WTC11 (cell line): ENCODE results near the gene BCAR3. TPM values are rescaled to one million over a fixed set of nuclear protein-coding genes. Genes with fewer than 3 reads are reported as not detected.

ENCODE experiments used
- ATAC-seq: fragments of 200-7000 bp; cut with Tn5 transposase; 2 replicates; pipeline ENCODE4 v1.10.0; 2021; ENCODE audit warnings: mild to moderate bottlenecking, moderate library complexity
- CTCF ChIA-PET: fragments of 300-600 bp; sonication (Branson Sonifier 250); formaldehyde crosslinking; loops from one replicate; lab custom pipeline; 2021; ENCODE audit warnings: antibody characterized with exemption; lab: Charles Lee
- POLR2A ChIA-PET: fragments of 350-600 bp; sonication (Branson Sonifier 250); formaldehyde crosslinking; loops from one replicate; lab custom pipeline; 2021; ENCODE audit warnings: antibody characterized with exemption; lab: Charles Lee
- DNase-seq: peaks from one replicate; pipeline ENCODE4 v3.0.0; 2021; ENCODE audit warnings: low spot score
- H3K27ac Mint-ChIP-seq: 2 replicates; pipeline ENCODE4 v1.8.0; 2021; ENCODE audit warnings: mixed read lengths
- H3K27me3 Mint-ChIP-seq: 2 replicates; pipeline ENCODE4 v1.8.0; 2021; ENCODE audit warnings: low read depth, mild to moderate bottlenecking, moderate library complexity, mixed read lengths
- H3K36me3 Mint-ChIP-seq: 2 replicates; pipeline ENCODE4 v1.8.0; 2021; ENCODE audit warnings: mixed read lengths
- H3K4me1 Mint-ChIP-seq: 2 replicates; pipeline ENCODE4 v1.8.0; 2022; ENCODE audit warnings: mixed read lengths
- H3K4me3 Mint-ChIP-seq: 2 replicates; pipeline ENCODE4 v1.8.0; 2021; ENCODE audit warnings: mild to moderate bottlenecking, moderate library complexity, mixed read lengths
- H3K9me3 Mint-ChIP-seq: 2 replicates; pipeline ENCODE4 v1.8.0; 2021; ENCODE audit warnings: mixed read lengths
- CREM ChIP-seq: sonication (generic); formaldehyde crosslinking; IDR thresholded peaks from 2 replicates; pipeline ENCODE4 v1.8.1; 2022; ENCODE audit warnings: mild to moderate bottlenecking, missing genetic modification reagents, moderate library complexity
- ELF4 ChIP-seq: sonication (generic); formaldehyde crosslinking; IDR thresholded peaks from 2 replicates; pipeline ENCODE4 v1.8.1; 2022; ENCODE audit warnings: low read depth, mild to moderate bottlenecking, moderate library complexity, missing genetic modification reagents
- FOXJ3 ChIP-seq: sonication (generic); formaldehyde crosslinking; IDR thresholded peaks from 2 replicates; pipeline ENCODE4 v1.9.0; 2021; ENCODE audit warnings: missing genetic modification reagents, mild to moderate bottlenecking, borderline replicate concordance
- FOXP1 ChIP-seq: sonication (generic); formaldehyde crosslinking; IDR thresholded peaks from 2 replicates; pipeline ENCODE4 v1.8.0; 2022; ENCODE audit warnings: missing genetic modification reagents, mild to moderate bottlenecking, moderate library complexity, borderline replicate concordance
- JAZF1 ChIP-seq: fragments of 250-450 bp; sonication (Bioruptor Pico); IDR thresholded peaks from 2 replicates; pipeline ENCODE4 v1.9.0; 2021; ENCODE audit warnings: moderate library complexity, mild to moderate bottlenecking, inconsistent platforms
- MYBL2 ChIP-seq: sonication (generic); formaldehyde crosslinking; IDR thresholded peaks from 2 replicates; pipeline ENCODE4 v1.8.1; 2023; ENCODE audit warnings: mild to moderate bottlenecking, moderate library complexity, missing genetic modification reagents
- NFE2L1 ChIP-seq: sonication (generic); formaldehyde crosslinking; IDR thresholded peaks from 2 replicates; pipeline ENCODE4 v1.8.1; 2023; ENCODE audit warnings: missing genetic modification reagents
- NFYB ChIP-seq: sonication (generic); formaldehyde crosslinking; conservative IDR thresholded peaks from 2 replicates; pipeline ENCODE4 v1.8.0; 2022; ENCODE audit warnings: low read depth, missing genetic modification reagents
- NR2C2 ChIP-seq: sonication (generic); formaldehyde crosslinking; IDR thresholded peaks from 2 replicates; pipeline ENCODE4 v1.8.0; 2022; ENCODE audit warnings: mild to moderate bottlenecking, missing genetic modification reagents
- PRRX2 ChIP-seq: fragments of 250-450 bp; sonication (Bioruptor Pico); IDR thresholded peaks from 2 replicates; pipeline ENCODE4 v1.8.0; 2021; ENCODE audit warnings: mild to moderate bottlenecking
- SMAD4 ChIP-seq: sonication (generic); formaldehyde crosslinking; IDR thresholded peaks from 2 replicates; pipeline ENCODE4 v1.8.0; 2022; ENCODE audit warnings: mild to moderate bottlenecking, missing genetic modification reagents
- SOX15 ChIP-seq: fragments of 250-450 bp; sonication (Bioruptor Pico); IDR thresholded peaks from 2 replicates; pipeline ENCODE4 v1.9.0; 2021; ENCODE audit warnings: mild to moderate bottlenecking
- TP53 ChIP-seq: sonication (generic); formaldehyde crosslinking; IDR thresholded peaks from 2 replicates; pipeline ENCODE4 v1.8.1; 2023; ENCODE audit warnings: mild to moderate bottlenecking, missing genetic modification reagents
- ZNF416 ChIP-seq: fragments of 250-450 bp; sonication (Bioruptor Pico); IDR thresholded peaks from 2 replicates; pipeline ENCODE4 v1.9.0; 2021; ENCODE audit warnings: mild to moderate bottlenecking, inconsistent platforms
- total RNA-seq: library from RNA; stranded (reverse); gene quantifications from 3 replicates; pipeline ENCODE4 v1.2.3, GENCODE V29; 2021
- TF ChIP-seq, protein P1 (sequence below): sonication (generic); formaldehyde crosslinking; IDR thresholded peaks from 2 replicates; pipeline ENCODE4 v1.8.1; 2023; ENCODE audit warnings: mild to moderate bottlenecking, missing genetic modification reagents, moderate library complexity
- TF ChIP-seq, protein P2 (sequence below): sonication (generic); formaldehyde crosslinking; IDR thresholded peaks from 2 replicates; pipeline ENCODE4 v1.8.1; 2022; ENCODE audit warnings: mild to moderate bottlenecking, moderate library complexity, missing genetic modification reagents
- TF ChIP-seq, protein P3 (sequence below): sonication (generic); formaldehyde crosslinking; conservative IDR thresholded peaks from 2 replicates; pipeline ENCODE4 v1.8.1; 2023; ENCODE audit warnings: mild to moderate bottlenecking, low read depth, missing genetic modification reagents, moderate library complexity
- TF ChIP-seq, protein P4 (sequence below): sonication (generic); formaldehyde crosslinking; conservative IDR thresholded peaks from 2 replicates; pipeline ENCODE4 v1.8.1; 2022; ENCODE audit warnings: mild to moderate bottlenecking, missing genetic modification reagents
- TF ChIP-seq, protein P5 (sequence below): sonication (generic); formaldehyde crosslinking; IDR thresholded peaks from 2 replicates; pipeline ENCODE4 v1.8.1; 2022; ENCODE audit warnings: missing genetic modification reagents, borderline replicate concordance
- TF ChIP-seq, protein P6 (sequence below): sonication (generic); formaldehyde crosslinking; IDR thresholded peaks from 2 replicates; pipeline ENCODE4 v1.8.0; 2022; ENCODE audit warnings: mild to moderate bottlenecking, missing genetic modification reagents
- TF ChIP-seq, protein P7 (sequence below): sonication (generic); formaldehyde crosslinking; IDR thresholded peaks from 2 replicates; pipeline ENCODE4 v1.8.0; 2022; ENCODE audit warnings: mild to moderate bottlenecking, missing genetic modification reagents

The BCAR3 gene
- total RNA-seq, 1 experiment from 2014 or later = 14.8 TPM

DNA sequence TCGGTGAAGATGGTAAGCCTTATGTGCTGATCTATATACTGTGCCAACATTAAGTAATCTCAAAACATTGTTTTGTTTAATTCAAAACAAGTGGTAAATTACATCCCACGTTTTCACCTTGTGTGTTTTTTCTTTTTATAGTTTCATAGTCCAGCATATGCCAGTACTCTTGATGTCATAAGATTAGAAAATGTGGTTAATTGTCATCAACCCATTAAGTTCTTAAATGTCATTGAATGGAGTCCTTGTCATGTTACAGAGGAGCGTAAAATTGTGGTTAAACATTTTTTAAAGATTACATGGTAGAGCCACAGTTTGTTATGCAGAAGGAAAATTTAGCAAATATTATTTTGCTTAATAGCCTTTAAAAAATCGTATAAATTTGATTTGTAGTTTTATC is 140.6 kb downstream of the BCAR3 start (continued):
- TF ChIP-seq, protein P1, sequence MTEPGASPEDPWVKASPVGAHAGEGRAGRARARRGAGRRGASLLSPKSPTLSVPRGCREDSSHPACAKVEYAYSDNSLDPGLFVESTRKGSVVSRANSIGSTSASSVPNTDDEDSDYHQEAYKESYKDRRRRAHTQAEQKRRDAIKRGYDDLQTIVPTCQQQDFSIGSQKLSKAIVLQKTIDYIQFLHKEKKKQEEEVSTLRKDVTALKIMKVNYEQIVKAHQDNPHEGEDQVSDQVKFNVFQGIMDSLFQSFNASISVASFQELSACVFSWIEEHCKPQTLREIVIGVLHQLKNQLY (CRISPR knock-in tag) = no peak
- TF ChIP-seq ELF4 (CRISPR knock-in tag) = no peak
- TF ChIP-seq, protein P2, sequence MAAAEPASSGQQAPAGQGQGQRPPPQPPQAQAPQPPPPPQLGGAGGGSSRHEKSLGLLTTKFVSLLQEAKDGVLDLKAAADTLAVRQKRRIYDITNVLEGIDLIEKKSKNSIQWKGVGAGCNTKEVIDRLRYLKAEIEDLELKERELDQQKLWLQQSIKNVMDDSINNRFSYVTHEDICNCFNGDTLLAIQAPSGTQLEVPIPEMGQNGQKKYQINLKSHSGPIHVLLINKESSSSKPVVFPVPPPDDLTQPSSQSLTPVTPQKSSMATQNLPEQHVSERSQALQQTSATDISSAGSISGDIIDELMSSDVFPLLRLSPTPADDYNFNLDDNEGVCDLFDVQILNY (CRISPR knock-in tag) = no peak
- no peak for TF ChIP-seq MYBL2 (CRISPR knock-in tag)
- TF ChIP-seq FOXJ3 (CRISPR knock-in tag) = no peak
- no peak for TF ChIP-seq ZNF416 (CRISPR knock-in tag)
- no peak for TF ChIP-seq JAZF1 (CRISPR knock-in tag)
- TF ChIP-seq, protein P3, sequence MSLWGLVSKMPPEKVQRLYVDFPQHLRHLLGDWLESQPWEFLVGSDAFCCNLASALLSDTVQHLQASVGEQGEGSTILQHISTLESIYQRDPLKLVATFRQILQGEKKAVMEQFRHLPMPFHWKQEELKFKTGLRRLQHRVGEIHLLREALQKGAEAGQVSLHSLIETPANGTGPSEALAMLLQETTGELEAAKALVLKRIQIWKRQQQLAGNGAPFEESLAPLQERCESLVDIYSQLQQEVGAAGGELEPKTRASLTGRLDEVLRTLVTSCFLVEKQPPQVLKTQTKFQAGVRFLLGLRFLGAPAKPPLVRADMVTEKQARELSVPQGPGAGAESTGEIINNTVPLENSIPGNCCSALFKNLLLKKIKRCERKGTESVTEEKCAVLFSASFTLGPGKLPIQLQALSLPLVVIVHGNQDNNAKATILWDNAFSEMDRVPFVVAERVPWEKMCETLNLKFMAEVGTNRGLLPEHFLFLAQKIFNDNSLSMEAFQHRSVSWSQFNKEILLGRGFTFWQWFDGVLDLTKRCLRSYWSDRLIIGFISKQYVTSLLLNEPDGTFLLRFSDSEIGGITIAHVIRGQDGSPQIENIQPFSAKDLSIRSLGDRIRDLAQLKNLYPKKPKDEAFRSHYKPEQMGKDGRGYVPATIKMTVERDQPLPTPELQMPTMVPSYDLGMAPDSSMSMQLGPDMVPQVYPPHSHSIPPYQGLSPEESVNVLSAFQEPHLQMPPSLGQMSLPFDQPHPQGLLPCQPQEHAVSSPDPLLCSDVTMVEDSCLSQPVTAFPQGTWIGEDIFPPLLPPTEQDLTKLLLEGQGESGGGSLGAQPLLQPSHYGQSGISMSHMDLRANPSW = no peak
- no peak for TF ChIP-seq PRRX2 (CRISPR knock-in tag)
- TF ChIP-seq NFE2L1 = no peak
- no peak for TF ChIP-seq TP53 (CRISPR knock-in tag)
- TF ChIP-seq SOX15 (CRISPR knock-in tag) = no peak
- TF ChIP-seq, protein P4, sequence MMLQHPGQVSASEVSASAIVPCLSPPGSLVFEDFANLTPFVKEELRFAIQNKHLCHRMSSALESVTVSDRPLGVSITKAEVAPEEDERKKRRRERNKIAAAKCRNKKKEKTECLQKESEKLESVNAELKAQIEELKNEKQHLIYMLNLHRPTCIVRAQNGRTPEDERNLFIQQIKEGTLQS (CRISPR knock-in tag) = no peak

DNA sequence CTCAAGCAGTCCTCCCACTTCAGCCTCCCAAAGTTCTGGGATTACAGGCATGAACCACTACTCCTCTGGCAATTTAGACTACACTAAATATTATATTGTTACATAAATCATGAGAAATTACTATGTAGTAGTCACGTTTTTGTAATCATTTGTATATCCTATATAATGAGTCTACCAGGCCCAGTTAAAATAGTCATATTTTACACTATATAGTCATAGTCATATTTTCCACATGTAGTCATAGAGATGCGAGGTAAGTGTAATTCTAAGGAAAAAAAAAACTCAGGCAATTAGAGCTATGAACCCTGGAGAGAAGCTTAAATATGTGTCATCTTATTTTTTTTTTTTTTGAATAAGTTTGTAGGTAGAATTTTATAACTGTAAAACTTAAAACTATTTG is 143.7 kb downstream of the BCAR3 start:
- H3K4me3 Mint-ChIP-seq = no peak overlapping the region
- H3K4me1 Mint-ChIP-seq = peaks cover 7% of the 10 kb centered on the region
- no peak overlapping the region for H3K27ac Mint-ChIP-seq
- H3K9me3 Mint-ChIP-seq = no peaks in the 10 kb centered on the region
- TF ChIP-seq, protein P5, sequence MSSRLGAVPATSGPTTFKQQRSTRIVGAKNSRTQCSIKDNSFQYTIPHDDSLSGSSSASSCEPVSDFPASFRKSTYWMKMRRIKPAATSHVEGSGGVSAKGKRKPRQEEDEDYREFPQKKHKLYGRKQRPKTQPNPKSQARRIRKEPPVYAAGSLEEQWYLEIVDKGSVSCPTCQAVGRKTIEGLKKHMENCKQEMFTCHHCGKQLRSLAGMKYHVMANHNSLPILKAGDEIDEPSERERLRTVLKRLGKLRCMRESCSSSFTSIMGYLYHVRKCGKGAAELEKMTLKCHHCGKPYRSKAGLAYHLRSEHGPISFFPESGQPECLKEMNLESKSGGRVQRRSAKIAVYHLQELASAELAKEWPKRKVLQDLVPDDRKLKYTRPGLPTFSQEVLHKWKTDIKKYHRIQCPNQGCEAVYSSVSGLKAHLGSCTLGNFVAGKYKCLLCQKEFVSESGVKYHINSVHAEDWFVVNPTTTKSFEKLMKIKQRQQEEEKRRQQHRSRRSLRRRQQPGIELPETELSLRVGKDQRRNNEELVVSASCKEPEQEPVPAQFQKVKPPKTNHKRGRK (CRISPR knock-in tag) = no peak
- TF ChIP-seq, protein P6, sequence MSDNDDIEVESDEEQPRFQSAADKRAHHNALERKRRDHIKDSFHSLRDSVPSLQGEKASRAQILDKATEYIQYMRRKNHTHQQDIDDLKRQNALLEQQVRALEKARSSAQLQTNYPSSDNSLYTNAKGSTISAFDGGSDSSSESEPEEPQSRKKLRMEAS (CRISPR knock-in tag) = no peak
- ChIA-PET CTCF (no interaction called here), POLR2A (no interaction called here)
- peaks cover 9% of the 10 kb centered on the region; the same call in 1 of the 2 replicates for H3K36me3 Mint-ChIP-seq
- ATAC-seq (no peak), DNase-seq (no peak)
- no peaks in the 10 kb centered on the region for H3K27me3 Mint-ChIP-seq

DNA sequence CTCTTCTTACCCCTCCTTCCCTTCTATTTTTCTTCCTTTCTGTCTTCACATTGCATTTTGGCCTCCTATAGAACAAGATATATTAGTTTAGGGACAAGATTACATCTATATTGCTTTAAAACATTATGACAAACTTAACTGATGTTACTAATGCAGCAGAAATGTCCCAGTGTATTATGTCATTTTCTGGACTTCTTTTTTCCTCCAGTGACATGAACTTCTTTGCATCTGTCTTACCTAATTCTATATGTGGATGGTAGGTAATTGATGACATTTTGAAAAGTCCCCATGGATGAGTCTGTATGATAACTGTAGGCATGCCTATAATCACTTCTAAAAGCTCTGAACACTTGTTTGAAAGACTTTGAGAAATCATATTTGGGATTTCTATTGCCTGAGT is 144.2 kb downstream of the BCAR3 start:
- Mint-ChIP-seq H3K27me3 (no peaks in the 10 kb centered on the region), H3K9me3 (no peaks in the 10 kb centered on the region), H3K4me3 (no peak overlapping the region), H3K27ac (0 out of 2 replicates have a peak overlapping the region, but pooled peaks have one; percentile 24), H3K4me1 (peaks cover 7% of the 10 kb centered on the region), H3K36me3 (peaks cover 9% of the 10 kb centered on the region; the same call in 1 of the 2 replicates)
- ChIA-PET POLR2A (no interaction called here), CTCF (no interaction called here)
- DNase-seq (no peak), ATAC-seq (no peak)
- TF ChIP-seq FOXP1 (CRISPR knock-in tag) (no peak), SMAD4 (no peak), NR2C2 (CRISPR knock-in tag) (no peak), NFYB (CRISPR knock-in tag) (no peak), JAZF1 (CRISPR knock-in tag) (no peak), SOX15 (CRISPR knock-in tag) (no peak), CREM (CRISPR knock-in tag) (no peak)
- TF ChIP-seq, protein P6 (CRISPR knock-in tag) = no peak
- TF ChIP-seq, protein P7, sequence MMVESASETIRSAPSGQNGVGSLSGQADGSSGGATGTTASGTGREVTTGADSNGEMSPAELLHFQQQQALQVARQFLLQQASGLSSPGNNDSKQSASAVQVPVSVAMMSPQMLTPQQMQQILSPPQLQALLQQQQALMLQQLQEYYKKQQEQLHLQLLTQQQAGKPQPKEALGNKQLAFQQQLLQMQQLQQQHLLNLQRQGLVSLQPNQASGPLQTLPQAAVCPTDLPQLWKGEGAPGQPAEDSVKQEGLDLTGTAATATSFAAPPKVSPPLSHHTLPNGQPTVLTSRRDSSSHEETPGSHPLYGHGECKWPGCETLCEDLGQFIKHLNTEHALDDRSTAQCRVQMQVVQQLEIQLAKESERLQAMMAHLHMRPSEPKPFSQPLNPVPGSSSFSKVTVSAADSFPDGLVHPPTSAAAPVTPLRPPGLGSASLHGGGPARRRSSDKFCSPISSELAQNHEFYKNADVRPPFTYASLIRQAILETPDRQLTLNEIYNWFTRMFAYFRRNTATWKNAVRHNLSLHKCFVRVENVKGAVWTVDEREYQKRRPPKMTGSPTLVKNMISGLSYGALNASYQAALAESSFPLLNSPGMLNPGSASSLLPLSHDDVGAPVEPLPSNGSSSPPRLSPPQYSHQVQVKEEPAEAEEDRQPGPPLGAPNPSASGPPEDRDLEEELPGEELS = no peak
